ENCODE data around the gene TNNI3K. TPM values are rescaled to one million over a fixed set of nuclear protein-coding genes. Genes with fewer than 3 reads are reported as not detected.

TNNI3K gene, protein sequence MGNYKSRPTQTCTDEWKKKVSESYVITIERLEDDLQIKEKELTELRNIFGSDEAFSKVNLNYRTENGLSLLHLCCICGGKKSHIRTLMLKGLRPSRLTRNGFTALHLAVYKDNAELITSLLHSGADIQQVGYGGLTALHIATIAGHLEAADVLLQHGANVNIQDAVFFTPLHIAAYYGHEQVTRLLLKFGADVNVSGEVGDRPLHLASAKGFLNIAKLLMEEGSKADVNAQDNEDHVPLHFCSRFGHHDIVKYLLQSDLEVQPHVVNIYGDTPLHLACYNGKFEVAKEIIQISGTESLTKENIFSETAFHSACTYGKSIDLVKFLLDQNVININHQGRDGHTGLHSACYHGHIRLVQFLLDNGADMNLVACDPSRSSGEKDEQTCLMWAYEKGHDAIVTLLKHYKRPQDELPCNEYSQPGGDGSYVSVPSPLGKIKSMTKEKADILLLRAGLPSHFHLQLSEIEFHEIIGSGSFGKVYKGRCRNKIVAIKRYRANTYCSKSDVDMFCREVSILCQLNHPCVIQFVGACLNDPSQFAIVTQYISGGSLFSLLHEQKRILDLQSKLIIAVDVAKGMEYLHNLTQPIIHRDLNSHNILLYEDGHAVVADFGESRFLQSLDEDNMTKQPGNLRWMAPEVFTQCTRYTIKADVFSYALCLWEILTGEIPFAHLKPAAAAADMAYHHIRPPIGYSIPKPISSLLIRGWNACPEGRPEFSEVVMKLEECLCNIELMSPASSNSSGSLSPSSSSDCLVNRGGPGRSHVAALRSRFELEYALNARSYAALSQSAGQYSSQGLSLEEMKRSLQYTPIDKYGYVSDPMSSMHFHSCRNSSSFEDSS
- 1.3 TPM in 1 of 2 replicates, not detected in the other for total RNA-seq

DNA sequence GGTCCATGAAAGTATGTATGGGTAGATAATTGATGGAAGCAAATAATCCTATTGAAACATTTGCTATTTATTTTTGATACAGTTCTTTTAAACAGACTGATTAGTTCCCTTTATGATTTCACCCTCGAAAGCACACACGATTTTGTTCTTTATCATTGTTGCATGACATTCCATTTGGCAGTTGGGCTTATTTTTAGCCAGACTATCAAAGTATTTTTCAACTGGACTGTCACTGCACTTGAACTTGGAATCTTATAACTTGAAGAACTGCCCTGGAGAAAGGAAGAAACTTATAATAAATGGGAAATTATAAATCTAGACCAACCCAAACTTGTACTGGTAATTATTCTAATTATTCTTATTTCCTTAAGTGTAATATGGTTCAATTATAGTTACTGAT, at the start of gene TNNI3K:
TNNI3K (plus strand) TSS at position 235 of the 400 bp plus-strand sequence; CDS start at position 300, 65 bp downstream.
- H3K4me3 ChIP-seq (ENCODE audit: low read depth, low read length), result no peak within 1 kb of the TSS
- TF ChIP-seq, protein P1, sequence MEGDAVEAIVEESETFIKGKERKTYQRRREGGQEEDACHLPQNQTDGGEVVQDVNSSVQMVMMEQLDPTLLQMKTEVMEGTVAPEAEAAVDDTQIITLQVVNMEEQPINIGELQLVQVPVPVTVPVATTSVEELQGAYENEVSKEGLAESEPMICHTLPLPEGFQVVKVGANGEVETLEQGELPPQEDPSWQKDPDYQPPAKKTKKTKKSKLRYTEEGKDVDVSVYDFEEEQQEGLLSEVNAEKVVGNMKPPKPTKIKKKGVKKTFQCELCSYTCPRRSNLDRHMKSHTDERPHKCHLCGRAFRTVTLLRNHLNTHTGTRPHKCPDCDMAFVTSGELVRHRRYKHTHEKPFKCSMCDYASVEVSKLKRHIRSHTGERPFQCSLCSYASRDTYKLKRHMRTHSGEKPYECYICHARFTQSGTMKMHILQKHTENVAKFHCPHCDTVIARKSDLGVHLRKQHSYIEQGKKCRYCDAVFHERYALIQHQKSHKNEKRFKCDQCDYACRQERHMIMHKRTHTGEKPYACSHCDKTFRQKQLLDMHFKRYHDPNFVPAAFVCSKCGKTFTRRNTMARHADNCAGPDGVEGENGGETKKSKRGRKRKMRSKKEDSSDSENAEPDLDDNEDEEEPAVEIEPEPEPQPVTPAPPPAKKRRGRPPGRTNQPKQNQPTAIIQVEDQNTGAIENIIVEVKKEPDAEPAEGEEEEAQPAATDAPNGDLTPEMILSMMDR (IDR thresholded peaks at IDR 0.05; ENCODE audit: insufficient read depth, low read depth, low read length), result no peak
- no peak for DNase-seq (ENCODE audit: low read depth)

DNA sequence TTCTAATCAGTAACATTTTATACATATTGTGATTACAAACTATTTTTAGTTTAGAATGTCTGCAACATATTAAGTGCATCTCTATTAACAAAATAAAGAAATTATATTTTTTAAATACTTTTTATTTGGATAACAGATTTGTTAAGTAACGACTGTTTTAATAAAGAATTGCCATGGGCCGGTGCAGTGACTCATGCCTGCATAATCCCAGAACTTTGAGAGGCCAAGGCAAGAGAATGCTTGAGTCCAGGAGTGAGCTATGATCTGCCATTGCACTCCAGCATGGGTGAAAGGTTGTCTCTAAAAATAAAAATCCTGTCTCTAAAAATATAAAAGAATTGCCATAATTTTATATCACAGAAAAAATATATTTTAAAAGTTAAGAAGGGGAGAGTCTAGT, 41.3 kb upstream of the TNNI3K start:
- no peak overlapping the region for H3K4me3 ChIP-seq (ENCODE audit: low read depth, low read length)
- peak; percentile 11 for DNase-seq (ENCODE audit: low read depth)
- TF ChIP-seq, protein P1 (IDR thresholded peaks at IDR 0.05; ENCODE audit: insufficient read depth, low read depth, low read length), result no peak

DNA sequence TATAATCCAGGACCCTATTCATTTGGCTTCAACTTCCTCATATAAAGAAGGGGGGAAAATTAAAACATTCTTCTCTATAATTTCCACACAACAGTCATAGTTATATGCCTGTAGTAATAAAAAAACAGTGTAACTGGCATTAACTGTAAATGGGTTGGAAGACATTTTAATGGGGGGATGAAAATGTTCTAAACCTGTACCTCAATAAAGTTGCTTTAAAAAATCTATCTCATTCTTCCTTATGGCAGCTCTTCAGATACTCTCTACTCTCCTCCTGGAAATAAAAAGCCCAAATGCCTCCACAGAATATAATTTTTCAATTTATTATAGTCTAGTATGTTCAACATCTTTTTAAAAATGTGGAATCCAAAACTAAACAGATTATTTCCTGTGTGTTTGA, 39.8 kb upstream of the TNNI3K start:
- no peak overlapping the region for H3K4me3 ChIP-seq (ENCODE audit: low read depth, low read length)
- TF ChIP-seq, protein P1 (IDR thresholded peaks at IDR 0.05; ENCODE audit: insufficient read depth, low read depth, low read length), result no peak
- DNase-seq (ENCODE audit: low read depth), result no peak

DNA sequence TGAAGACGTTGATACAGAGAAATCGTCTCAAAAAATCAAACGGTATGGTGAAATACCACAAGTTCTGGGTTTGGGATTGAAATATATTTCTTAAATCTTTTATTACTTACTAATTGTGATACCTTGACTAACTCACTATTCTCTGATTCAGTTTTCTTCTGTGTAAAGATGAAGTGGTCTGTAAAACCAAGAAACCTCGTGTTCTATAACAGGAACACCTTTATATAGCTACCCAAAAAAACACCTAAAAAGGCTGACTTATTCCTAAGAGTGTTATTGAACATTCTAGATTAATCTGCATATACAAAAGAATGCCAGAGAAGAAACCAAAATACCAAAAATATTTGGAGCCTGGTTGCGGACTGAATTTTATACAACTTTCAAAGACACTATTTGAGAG, 37.9 kb upstream of the TNNI3K start:
- TF ChIP-seq, protein P1 (IDR thresholded peaks at IDR 0.05; ENCODE audit: insufficient read depth, low read depth, low read length), result no peak
- DNase-seq (ENCODE audit: low read depth), result no peak

DNA sequence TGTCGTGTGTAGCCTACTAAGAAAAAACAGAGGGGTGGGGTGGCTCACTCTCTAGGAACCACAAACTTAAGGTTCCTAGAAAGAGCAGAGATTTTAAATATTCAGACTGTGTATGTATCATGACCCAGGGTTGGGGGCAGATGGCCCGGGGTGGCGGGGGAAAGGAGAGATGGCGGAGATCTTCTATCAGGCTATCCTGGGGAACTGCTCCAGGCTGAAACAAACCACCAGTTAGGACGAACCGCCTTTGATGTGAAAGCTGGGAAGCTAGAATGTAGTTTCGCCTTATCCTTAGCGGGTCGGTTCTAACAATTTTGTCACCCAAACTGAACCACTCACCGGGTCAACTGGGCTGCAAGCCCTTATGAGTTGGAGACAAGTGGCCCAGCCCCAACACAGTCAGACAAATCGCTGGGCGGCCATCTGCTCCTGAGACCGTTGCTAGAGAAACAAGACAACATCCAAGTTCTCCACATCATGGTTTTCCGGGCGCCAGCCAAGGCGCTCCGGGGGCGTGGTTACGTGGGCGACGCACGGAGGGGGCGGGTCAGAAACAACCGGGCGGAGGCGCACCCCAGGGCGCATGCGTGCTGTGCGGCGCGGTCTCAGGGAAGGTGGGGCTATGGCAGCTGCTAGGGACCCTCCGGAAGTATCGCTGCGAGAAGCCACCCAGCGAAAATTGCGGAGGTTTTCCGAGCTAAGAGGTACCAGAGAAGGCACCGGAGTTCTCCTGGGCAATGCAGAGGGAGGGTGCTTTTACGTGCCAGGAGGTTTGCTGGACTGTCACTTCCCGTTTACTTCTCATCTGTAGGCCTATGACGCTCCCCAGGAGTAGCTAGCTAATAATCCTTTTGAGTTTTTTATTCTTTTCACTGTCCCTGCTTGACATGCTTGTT, 37.3 kb upstream of the TNNI3K start, which contains the start of the genes FPGT and LRRIQ3:
FPGT (plus strand) TSS at position 586 of the 896 bp plus-strand sequence; CDS start at position 623, 37 bp downstream.
LRRIQ3 (minus strand) TSS at position 520 of the 896 bp plus-strand sequence. CDS start 14,492 bp downstream, outside the sequence.
- DNase-seq (ENCODE audit: low read depth), result peak; percentile 95
- TF ChIP-seq, protein P1 (IDR thresholded peaks at IDR 0.05; ENCODE audit: insufficient read depth, low read depth, low read length), result no peak
- H3K4me3 ChIP-seq (ENCODE audit: low read depth, low read length), result peak within 1 kb of the TSS; percentile 93

More for the DNA sequence above, 37.9 kb upstream of the TNNI3K start:
- H3K4me3 ChIP-seq (ENCODE audit: low read depth, low read length), result peak overlapping the region; percentile 93

DNA sequence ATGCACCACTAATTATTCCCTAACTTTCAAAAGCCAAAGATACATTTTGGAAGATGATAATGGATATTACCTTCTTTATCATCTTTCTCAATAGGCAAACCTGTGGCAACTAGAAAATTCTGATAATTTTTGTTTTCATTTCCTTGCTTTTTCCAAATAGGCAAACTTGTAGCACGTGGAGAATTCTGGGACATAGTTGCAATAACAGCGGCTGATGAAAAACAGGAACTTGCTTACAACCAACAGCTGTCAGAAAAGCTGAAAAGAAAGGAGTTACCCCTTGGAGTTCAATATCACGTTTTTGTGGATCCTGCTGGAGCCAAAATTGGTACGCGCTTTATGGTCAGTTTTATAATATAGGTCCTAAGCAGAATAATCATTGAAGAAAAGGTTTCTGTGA, 35.7 kb upstream of the TNNI3K start:
- DNase-seq (ENCODE audit: low read depth), result no peak
- H3K4me3 ChIP-seq (ENCODE audit: low read depth, low read length), result no peak overlapping the region
- TF ChIP-seq, protein P1 (IDR thresholded peaks at IDR 0.05; ENCODE audit: insufficient read depth, low read depth, low read length), result no peak
